ENCODE results near the gene DTX3.
"Not testable (repeated sequence)": the region's sequence is repeated elsewhere in the genome, so short reads cannot be mapped to it uniquely, and the experiment has no call there.

DNA sequence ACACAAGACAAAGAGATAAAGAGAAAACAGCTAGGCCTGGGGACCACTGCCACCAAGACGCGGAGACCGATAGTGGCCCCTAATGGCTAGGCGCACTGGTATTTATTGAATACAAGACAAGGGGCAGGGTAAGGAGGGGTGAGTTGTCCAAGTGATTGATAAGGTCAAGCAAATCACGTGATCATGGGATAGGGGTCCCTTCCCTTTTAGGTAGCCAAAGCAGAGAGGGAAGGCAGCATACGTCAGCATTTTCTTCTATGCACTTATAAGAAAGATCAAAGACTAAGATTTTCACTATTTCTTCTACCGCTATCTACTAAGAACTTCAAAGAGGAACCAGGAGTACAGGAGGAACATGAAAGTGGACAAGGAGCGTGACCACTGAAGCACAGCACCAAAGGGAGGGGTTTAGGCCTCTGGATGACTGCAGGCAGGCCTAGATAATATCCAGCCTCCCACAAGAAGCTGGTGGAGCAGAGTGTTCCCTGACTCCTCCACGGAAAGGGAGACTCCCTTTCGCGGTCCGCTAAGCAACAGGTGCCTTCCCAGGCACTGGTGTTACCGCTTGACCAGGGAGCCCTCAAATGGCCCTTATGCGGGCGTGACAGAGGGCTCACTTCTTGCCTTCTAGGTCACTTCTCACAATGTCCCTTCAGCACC, 15.5 kb upstream of the DTX3 start:
- not testable (repeated sequence) for TF ChIP-seq SP1 (IDR thresholded peaks at IDR 0.05); CTCF (IDR thresholded peaks at IDR 0.05; ENCODE audit: low read depth, low read length, missing input control); EGR1 (IDR thresholded peaks at IDR 0.05; ENCODE audit: low read depth in 2 of 2); MAX (IDR thresholded peaks at IDR 0.05)
